A549 (cell line): ENCODE measurements around the gene DFFB. TPM values are rescaled to one million over a fixed set of nuclear protein-coding genes. Genes with fewer than 3 reads are reported as not detected.

Source experiments
- ATAC-seq, 2 experiments: fragments of 200-7000 bp in 1 of 2; fragments of >200 bp in 1 of 2; cut with Nextera tagmentation in 1 of 2; cut with Tn5 transposase in 1 of 2; 3 replicates each; pipeline versions ENCODE4 v1.8.0 to v1.9.1; 2018 to 2020; ENCODE audit warnings: mild to moderate bottlenecking in 1 of 2, moderate library complexity in 1 of 2
- CTCF ChIA-PET: fragments of 300-600 bp; sonication (Branson Sonifier 250); formaldehyde crosslinking; extraction: SDS; loops from one replicate; lab custom pipeline; 2021; ENCODE audit warnings: antibody characterized with exemption, inconsistent platforms; lab: Yijun Ruan, JAX
- POLR2A ChIA-PET: fragments of 350-600 bp; formaldehyde crosslinking; extraction: SDS; loops from one replicate; lab custom pipeline; 2021; ENCODE audit warnings: antibody characterized with exemption, inconsistent platforms; lab: Yijun Ruan, JAX
- DNase-seq, 2 experiments: peaks; one replicate each; pipeline versions ENCODE4 v3.0.0 to v3.0.0-alpha.2; 2011 to 2016; ENCODE audit warnings: low read depth in 1 of 2, low spot score in 1 of 2
- FAIRE-seq: peaks from 2 replicates; lab custom pipeline; 2011; peaks lifted over from hg19 to GRCh38; lab: Jason Lieb, UNC
- H3K27ac ChIP-seq, 2 experiments: fragments of >200 bp; sonication (Bioruptor Twin); formaldehyde crosslinking; 3 replicates each; pipeline ENCODE4 v1.5.1; 2016 to 2017
- H3K4me1 ChIP-seq: fragments of >200 bp; sonication (Bioruptor Twin); formaldehyde crosslinking; 3 replicates; pipeline ENCODE4 v1.6.1; 2016
- H3K4me2 ChIP-seq: fragments of >200 bp; sonication (Bioruptor Twin); formaldehyde crosslinking; 3 replicates; pipeline ENCODE4 v1.6.1; 2016
- H3K4me3 ChIP-seq: fragments of >200 bp; sonication (Bioruptor Twin); formaldehyde crosslinking; 3 replicates; pipeline ENCODE4 v1.5.1; 2016
- H3K9me3 ChIP-seq: fragments of >200 bp; sonication (Bioruptor Twin); formaldehyde crosslinking; 3 replicates; pipeline ENCODE4 v1.6.1; 2016
- CBX2 ChIP-seq: fragments of 200-600 bp; sonication (generic); IDR thresholded peaks from 2 replicates; pipeline ENCODE4 v1.6.1; 2016; ENCODE audit warnings: low read depth, mild to moderate bottlenecking, borderline replicate concordance
- CEBPB ChIP-seq, 2 experiments: fragments of >200 bp in 1 of 2; sonication (Bioruptor Twin) in 1 of 2; formaldehyde crosslinking in 1 of 2; IDR thresholded peaks; 2 replicates each; pipeline ENCODE4 v1.6.1; 2012 to 2016
- CHD2 ChIP-seq: fragments of 150-350 bp; IDR thresholded peaks from 2 replicates; pipeline ENCODE4 v1.6.1; 2014; ENCODE audit warnings: low read length; ENCODE audit not compliant: partially characterized antibody
- E2F6 ChIP-seq: IDR thresholded peaks from 2 replicates; pipeline ENCODE4 v1.6.1; 2012; ENCODE audit warnings: low read depth, borderline replicate concordance
- EHF ChIP-seq: fragments of 250-450 bp; sonication (Bioruptor Pico); IDR thresholded peaks from 2 replicates; pipeline ENCODE4 v1.5.0; 2020; ENCODE audit warnings: mild to moderate bottlenecking
- EHMT2 ChIP-seq: fragments of 200-600 bp; sonication (generic); IDR thresholded peaks from 2 replicates; pipeline ENCODE4 v1.6.1; 2016; ENCODE audit warnings: antibody characterized with exemption, low read depth, mild to moderate bottlenecking, moderate library complexity
- ESRRA ChIP-seq: fragments of 150-350 bp; IDR thresholded peaks from 2 replicates; pipeline ENCODE4 v1.6.1; 2014; ENCODE audit warnings: mild to moderate bottlenecking, low read length, borderline replicate concordance
- FOSL2 ChIP-seq, 2 experiments: fragments of 450-650 bp in 1 of 2; fragments of >200 bp in 1 of 2; sonication (Bioruptor Twin) in 1 of 2; formaldehyde crosslinking; IDR thresholded peaks; 2 replicates each; pipeline versions ENCODE4 v1.5.0 to v1.6.1; 2016 to 2020; ENCODE audit warnings: mild to moderate bottlenecking in 1 of 2, moderate library complexity in 1 of 2
- HDAC2 ChIP-seq: fragments of 200-600 bp; sonication (generic); IDR thresholded peaks from 2 replicates; pipeline ENCODE4 v1.6.1; 2016
- HES2 ChIP-seq: fragments of >200 bp; sonication (Bioruptor Twin); formaldehyde crosslinking; IDR thresholded peaks from 2 replicates; pipeline ENCODE4 v1.6.1; 2016
- HEYL ChIP-seq: fragments of 250-450 bp; sonication (Bioruptor Pico); IDR thresholded peaks from 2 replicates; pipeline ENCODE4 v1.8.0; 2021; ENCODE audit warnings: mild to moderate bottlenecking, moderate library complexity
- HMGXB4 ChIP-seq: fragments of 250-450 bp; sonication (Bioruptor Pico); IDR thresholded peaks from 2 replicates; pipeline ENCODE4 v1.5.0; 2021; ENCODE audit warnings: mild to moderate bottlenecking, moderate library complexity, borderline replicate concordance
- HOXB5 ChIP-seq: fragments of 250-450 bp; sonication (Bioruptor Pico); IDR thresholded peaks from 2 replicates; pipeline ENCODE4 v1.5.0; 2020; ENCODE audit warnings: mild to moderate bottlenecking, moderate library complexity
- MAFK ChIP-seq: fragments of 450-650 bp; IDR thresholded peaks from 2 replicates; pipeline ENCODE4 v1.6.1; 2014; ENCODE audit not compliant: partially characterized antibody
- MYC ChIP-seq: IDR thresholded peaks from 2 replicates; pipeline ENCODE4 v1.6.1; 2012; ENCODE audit warnings: mild to moderate bottlenecking, inconsistent platforms, low read length, improper control_type of control experiment, borderline replicate concordance
- PHF8 ChIP-seq: fragments of 200-600 bp; sonication (generic); IDR thresholded peaks from 2 replicates; pipeline ENCODE4 v1.6.1; 2016; ENCODE audit warnings: low read depth, mild to moderate bottlenecking, antibody characterized with exemption, moderate library complexity, borderline replicate concordance
- POLR2AphosphoS2 ChIP-seq: conservative IDR thresholded peaks from 2 replicates; pipeline ENCODE4 v1.6.1; 2012; ENCODE audit warnings: low read length, improper control_type of control experiment, inconsistent platforms
- REST ChIP-seq: fragments of 200-600 bp; sonication (generic); IDR thresholded peaks from 2 replicates; pipeline ENCODE4 v1.6.1; 2016; ENCODE audit warnings: antibody characterized with exemption, mild to moderate bottlenecking, moderate library complexity
- SREBF2 ChIP-seq: fragments of 450-650 bp; IDR thresholded peaks from 2 replicates; pipeline ENCODE4 v1.6.1; 2014; ENCODE audit warnings: mild to moderate bottlenecking, moderate library complexity
- ZNF302 ChIP-seq: fragments of 250-450 bp; sonication (Bioruptor Pico); IDR thresholded peaks from 2 replicates; pipeline ENCODE4 v1.9.0; 2021; ENCODE audit warnings: inconsistent platforms, mild to moderate bottlenecking, moderate library complexity
- ZSCAN20 ChIP-seq: fragments of 250-450 bp; sonication (Bioruptor Pico); IDR thresholded peaks from 2 replicates; pipeline ENCODE4 v1.8.0; 2022; ENCODE audit warnings: mild to moderate bottlenecking, moderate library complexity
- WGBS: methylation state at CpG from one replicate; pipeline ENCODE4 v1.1.6; 2017; ENCODE audit errors: missing lambda C conversion rate; 5-methylcytosine and 5-hydroxymethylcytosine counted together
- polyA plus RNA-seq, 4 experiments: library from polyadenylated mRNA; depleted of rRNA in 3 of 4; stranded (reverse); fragments of >200 nt; fragmentation: RNase III in 1 of 4; extraction: RNeasy Plus Mini Kit Qiagen cat#74134 plus additional on column Dnase treatment in 1 of 4; gene quantifications; 2 replicates in 3 of 4; 3 replicates in 1 of 4; pipeline ENCODE4 v1.2.3, GENCODE V29; 2011 to 2017
- TF ChIP-seq, protein P1 (sequence below): fragments of >200 bp; sonication (Bioruptor Twin); formaldehyde crosslinking; IDR thresholded peaks from 3 replicates; pipeline ENCODE4 v1.6.1; 2016
- TF ChIP-seq, protein P2 (sequence below): fragments of 450-650 bp; IDR thresholded peaks from 2 replicates; pipeline ENCODE4 v1.6.1; 2014; ENCODE audit warnings: antibody characterized with exemption

The DFFB gene
- polyA plus RNA-seq, 2 of the 4 experiments (the other 2 are of a cell fraction): 2.5 to 3.7 TPM

- POLR2A ChIA-PET: no interaction called here
- Histone ChIP-seq H3K9me3 (no peaks in the 10 kb centered on the region), H3K4me2 (peak overlapping the region; percentile 67), H3K4me3 (peak overlapping the region; percentile 85; the same call in 2 of the 3 replicates), H3K4me1 (peaks cover 9% of the 10 kb centered on the region; the same call in 1 of the 3 replicates), H3K27ac (peak overlapping the region in 1 of 2 experiments; percentile 92; a peak in 2 of 6 replicates)
- DNase-seq: no peak
- FAIRE-seq: no peak
- peak in 1 of 2 experiments; percentile 10; a peak in 1 of 6 replicates for ATAC-seq
- TF ChIP-seq MYC (no peak), PHF8 (no peak), HES2 (no peak), MAFK (no peak), ESRRA (no peak), FOSL2 (IDR thresholded peaks at IDR 0.05) (no peak), FOSL2 (CRISPR knock-in tag; IDR thresholded peaks at IDR 0.05) (no peak)
- TF ChIP-seq, protein P1, sequence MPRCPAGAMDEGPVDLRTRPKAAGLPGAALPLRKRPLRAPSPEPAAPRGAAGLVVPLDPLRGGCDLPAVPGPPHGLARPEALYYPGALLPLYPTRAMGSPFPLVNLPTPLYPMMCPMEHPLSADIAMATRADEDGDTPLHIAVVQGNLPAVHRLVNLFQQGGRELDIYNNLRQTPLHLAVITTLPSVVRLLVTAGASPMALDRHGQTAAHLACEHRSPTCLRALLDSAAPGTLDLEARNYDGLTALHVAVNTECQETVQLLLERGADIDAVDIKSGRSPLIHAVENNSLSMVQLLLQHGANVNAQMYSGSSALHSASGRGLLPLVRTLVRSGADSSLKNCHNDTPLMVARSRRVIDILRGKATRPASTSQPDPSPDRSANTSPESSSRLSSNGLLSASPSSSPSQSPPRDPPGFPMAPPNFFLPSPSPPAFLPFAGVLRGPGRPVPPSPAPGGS: no peak
- CTCF ChIA-PET: interaction anchor here (0.6 to 1.6 kb wide), 6 partner anchors 11 to 73 kb away, joined by 3 to 5 read pairs (median 3); partner anchors contain the start of gene C1orf174
- WGBS: 89% methylated on average over 32 of the region's 34 CpGs
These were observed 1.1 kb downstream of the DFFB start for GRCh38 chr1:3858231-3858981.

- Histone ChIP-seq H3K4me1 (peaks cover under 1% of the 10 kb centered on the region; the same call in 1 of the 3 replicates), H3K4me3 (no peak overlapping the region), H3K4me2 (no peak overlapping the region), H3K9me3 (no peaks in the 10 kb centered on the region), H3K27ac (no peak overlapping the region)
- ATAC-seq: no peak
- ChIA-PET CTCF (interaction anchor here (1.1 kb wide), 1 partner anchor 20 kb away, joined by 3 read pairs; no protein-coding TSS in a partner anchor), POLR2A (no interaction called here)
- WGBS: 92% methylated on average over 12 of the region's 12 CpGs
- TF ChIP-seq HDAC2 (no peak), PHF8 (no peak), EHMT2 (no peak), E2F6 (no peak), ZNF302 (CRISPR knock-in tag) (no peak), ZSCAN20 (no peak), CEBPB (IDR thresholded peaks at IDR 0.05) (no peak), HEYL (no peak), ESRRA (no peak), REST (no peak), HOXB5 (CRISPR knock-in tag) (no peak), HMGXB4 (CRISPR knock-in tag) (no peak), EHF (CRISPR knock-in tag) (no peak), CBX2 (no peak), CHD2 (no peak), SREBF2 (no peak), POLR2AphosphoS2 (no peak)
- TF ChIP-seq, protein P2, sequence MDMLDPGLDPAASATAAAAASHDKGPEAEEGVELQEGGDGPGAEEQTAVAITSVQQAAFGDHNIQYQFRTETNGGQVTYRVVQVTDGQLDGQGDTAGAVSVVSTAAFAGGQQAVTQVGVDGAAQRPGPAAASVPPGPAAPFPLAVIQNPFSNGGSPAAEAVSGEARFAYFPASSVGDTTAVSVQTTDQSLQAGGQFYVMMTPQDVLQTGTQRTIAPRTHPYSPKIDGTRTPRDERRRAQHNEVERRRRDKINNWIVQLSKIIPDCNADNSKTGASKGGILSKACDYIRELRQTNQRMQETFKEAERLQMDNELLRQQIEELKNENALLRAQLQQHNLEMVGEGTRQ: no peak
- DNase-seq: no peak
- no peak for FAIRE-seq
These were observed 6.1 kb downstream of the DFFB start for GRCh38 chr1:3863231-3863935.
